Mucosa of descending colon (tissue), 3 donors: Measurements from ENCODE around the gene GUCD1. TPM values are rescaled to one million over a fixed set of nuclear protein-coding genes. Genes with fewer than 3 reads are reported as not detected.

Experiments
- ATAC-seq: fragments of 200-7000 bp; cut with Tn5 transposase; one replicate; pipeline ENCODE4 v1.9.1; 2020; ENCODE audit warnings: mild to moderate bottlenecking, moderate library complexity
- DNase-seq, 3 donors: peaks; one replicate each; pipeline ENCODE4 v3.0.0-alpha.2; 2020
- H3K36me3 ChIP-seq: fragments of 200-600 bp; one replicate; pipeline ENCODE4 v1.8.0; 2021; ENCODE audit warnings: low read depth, mild to moderate bottlenecking
- H3K4me1 ChIP-seq: fragments of 200-600 bp; one replicate; pipeline ENCODE4 v1.8.0; 2021; ENCODE audit warnings: low read depth, mild to moderate bottlenecking
- H3K4me3 ChIP-seq: fragments of 200-600 bp; one replicate; pipeline ENCODE4 v1.8.0; 2021; ENCODE audit warnings: mild to moderate bottlenecking
- H3K9me3 ChIP-seq: fragments of 200-600 bp; one replicate; pipeline ENCODE4 v1.8.0; 2021; ENCODE audit warnings: mild to moderate bottlenecking
- CTCF ChIP-seq: fragments of 200-600 bp; IDR thresholded peaks from one replicate; pipeline ENCODE4 v1.8.0; 2022; ENCODE audit warnings: antibody characterized with exemption, mild to moderate bottlenecking
- intact Hi-C, 2 donors: fragments of 100-400 bp; cut with DNase I in 1 of 2; cut with micrococcal nuclease in 1 of 2; formaldehyde crosslinking; loops; one replicate each; pipeline versions ENCODE4 v1.11.0 to v1.11.1; 2022; cut with DNase I, micrococcal nuclease
- total RNA-seq, 3 donors: library from RNA; stranded (reverse); fragmentation: NEBNext Ultra II Directional in 2 of 3; extraction: Animal tissue kit (Norgen Biotek cat#: 25700) in 2 of 3; gene quantifications; one replicate each; pipeline versions ENCODE4 v1.2.1 to v1.2.4, GENCODE V29; 2021 to 2023
- donor health status: DM: no; HTN: no; CAD: no; lungs with moderate emphysema.
- donor health status: DM: no; HTN: no; CAD: no.
- donor health status: DM: no; HTN: yes; CAD: no.

Gene GUCD1
- total RNA-seq, 3 donors from 2014 or later = 188 to 243 (median 242) TPM

- Histone ChIP-seq H3K36me3 (peaks cover 10% of the 10 kb centered on the region), H3K4me1 (no peaks in the 10 kb centered on the region), H3K9me3 (no peaks in the 10 kb centered on the region), H3K4me3 (no peak overlapping the region)
- DNase-seq (no peak), ATAC-seq (no peak)
- no peak for TF ChIP-seq CTCF
- intact Hi-C loops = no loop called here
Measured at GRCh38 chr22:24567668-24568067, 12.7 kb upstream of the GUCD1 start.

GRCh38 chr22:24566899-24567511 is 12.1 kb upstream of the GUCD1 start:
- no peak for ATAC-seq
- Histone ChIP-seq H3K4me1 (no peaks in the 10 kb centered on the region), H3K4me3 (no peak overlapping the region), H3K9me3 (no peaks in the 10 kb centered on the region), H3K36me3 (peaks cover 4% of the 10 kb centered on the region)
- intact Hi-C loops = no loop called here
- no peak for DNase-seq
- TF ChIP-seq CTCF = no peak

- H3K36me3 ChIP-seq = no peaks in the 10 kb centered on the region
- intact Hi-C loops = no loop called here
- no peak overlapping the region for H3K4me3 ChIP-seq
- TF ChIP-seq CTCF = no peak
- H3K9me3 ChIP-seq = no peaks in the 10 kb centered on the region
- H3K4me1 ChIP-seq = no peaks in the 10 kb centered on the region
- ATAC-seq (no peak), DNase-seq (no peak)
Measured at GRCh38 chr22:24565077-24565476, 10.1 kb upstream of the GUCD1 start.

- intact Hi-C loops = no loop called here
- H3K4me3 ChIP-seq = no peak overlapping the region
- H3K4me1 ChIP-seq = no peaks in the 10 kb centered on the region
- TF ChIP-seq CTCF = no peak
- no peaks in the 10 kb centered on the region for H3K9me3 ChIP-seq
- ATAC-seq (no peak), DNase-seq (no peak)
- H3K36me3 ChIP-seq = no peaks in the 10 kb centered on the region
Measured at GRCh38 chr22:24564376-24565058, 9.6 kb upstream of the GUCD1 start.

- Histone ChIP-seq H3K4me3 (no peak overlapping the region), H3K36me3 (no peaks in the 10 kb centered on the region), H3K4me1 (no peaks in the 10 kb centered on the region), H3K9me3 (no peaks in the 10 kb centered on the region)
- no peak for DNase-seq
- no peak for ATAC-seq
- no peak for TF ChIP-seq CTCF
- intact Hi-C loops = no loop called here
Measured at GRCh38 chr22:24563246-24563645, 8.3 kb upstream of the GUCD1 start.
